Measurements from ENCODE around the gene DLG1. TPM values are rescaled to one million over a fixed set of nuclear protein-coding genes. Genes with fewer than 3 reads are reported as not detected.

Gene DLG1
- total RNA-seq, 4 donors from 2014 or later, result 49.6 to 78.9 (median 76.2) TPM

DNA sequence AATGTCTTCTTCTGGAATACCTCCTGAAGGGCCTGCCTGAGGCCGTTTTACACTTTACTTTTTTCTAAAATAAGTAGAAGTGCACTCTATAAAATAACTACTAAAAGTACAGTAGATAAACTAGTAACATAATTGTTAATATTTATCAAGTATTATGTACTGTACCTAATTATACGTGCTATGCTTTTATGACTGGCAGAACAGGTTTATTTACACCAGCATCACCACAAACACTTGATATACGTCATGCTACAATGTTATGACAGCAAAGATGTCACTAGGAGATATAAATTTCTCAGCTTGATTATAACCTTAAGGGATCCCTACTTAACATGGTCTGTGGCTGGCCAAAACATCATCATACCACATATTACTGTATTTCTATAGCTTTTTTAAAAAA lies 29.4 kb downstream of the DLG1 start:
- TF ChIP-seq, protein P1, sequence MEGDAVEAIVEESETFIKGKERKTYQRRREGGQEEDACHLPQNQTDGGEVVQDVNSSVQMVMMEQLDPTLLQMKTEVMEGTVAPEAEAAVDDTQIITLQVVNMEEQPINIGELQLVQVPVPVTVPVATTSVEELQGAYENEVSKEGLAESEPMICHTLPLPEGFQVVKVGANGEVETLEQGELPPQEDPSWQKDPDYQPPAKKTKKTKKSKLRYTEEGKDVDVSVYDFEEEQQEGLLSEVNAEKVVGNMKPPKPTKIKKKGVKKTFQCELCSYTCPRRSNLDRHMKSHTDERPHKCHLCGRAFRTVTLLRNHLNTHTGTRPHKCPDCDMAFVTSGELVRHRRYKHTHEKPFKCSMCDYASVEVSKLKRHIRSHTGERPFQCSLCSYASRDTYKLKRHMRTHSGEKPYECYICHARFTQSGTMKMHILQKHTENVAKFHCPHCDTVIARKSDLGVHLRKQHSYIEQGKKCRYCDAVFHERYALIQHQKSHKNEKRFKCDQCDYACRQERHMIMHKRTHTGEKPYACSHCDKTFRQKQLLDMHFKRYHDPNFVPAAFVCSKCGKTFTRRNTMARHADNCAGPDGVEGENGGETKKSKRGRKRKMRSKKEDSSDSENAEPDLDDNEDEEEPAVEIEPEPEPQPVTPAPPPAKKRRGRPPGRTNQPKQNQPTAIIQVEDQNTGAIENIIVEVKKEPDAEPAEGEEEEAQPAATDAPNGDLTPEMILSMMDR (IDR thresholded peaks at IDR 0.05; ENCODE audit: low read depth), result no peak

DNA sequence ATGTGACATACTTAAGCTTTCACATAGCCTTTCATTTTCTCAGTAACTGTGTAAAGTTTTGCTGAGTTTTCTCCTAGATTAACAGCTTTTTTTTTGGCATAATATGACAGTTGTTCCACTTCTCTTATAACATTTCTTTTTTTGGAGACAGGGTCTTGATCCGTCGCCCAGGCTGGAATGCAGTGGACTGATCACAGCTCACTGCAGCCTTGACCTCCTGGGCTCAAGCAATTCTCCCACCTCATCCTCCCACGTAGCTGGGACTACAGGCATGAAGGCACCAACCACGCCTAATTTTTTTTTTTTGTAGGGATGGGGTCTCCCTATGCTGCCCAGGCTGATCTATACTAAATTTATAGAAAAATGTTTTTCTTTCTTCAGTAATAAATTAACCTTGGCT lies 30.1 kb downstream of the DLG1 start:
- TF ChIP-seq, protein P1 (IDR thresholded peaks at IDR 0.05; ENCODE audit: low read depth), result no peak

DNA sequence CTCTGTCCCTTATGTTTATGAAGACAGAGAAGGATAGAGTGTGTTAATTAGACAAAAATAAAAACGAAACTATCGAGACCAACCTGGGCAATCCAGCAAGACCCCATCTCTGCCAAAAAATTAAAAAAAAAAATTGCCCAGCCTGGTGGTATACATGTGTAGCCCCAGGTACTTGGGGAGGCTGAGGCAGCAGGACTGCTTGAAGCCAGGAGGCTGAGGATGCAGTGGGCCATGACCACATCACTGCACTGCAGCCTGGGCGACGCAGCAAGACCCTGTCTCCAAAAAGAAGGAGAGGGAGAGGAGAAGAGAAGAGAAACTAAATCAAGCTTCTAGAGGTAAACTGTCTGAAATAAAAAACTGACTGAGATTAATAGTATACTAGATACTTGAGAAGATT lies 32.1 kb downstream of the DLG1 start:
- TF ChIP-seq, protein P1 (IDR thresholded peaks at IDR 0.05; ENCODE audit: low read depth), result no peak

DNA sequence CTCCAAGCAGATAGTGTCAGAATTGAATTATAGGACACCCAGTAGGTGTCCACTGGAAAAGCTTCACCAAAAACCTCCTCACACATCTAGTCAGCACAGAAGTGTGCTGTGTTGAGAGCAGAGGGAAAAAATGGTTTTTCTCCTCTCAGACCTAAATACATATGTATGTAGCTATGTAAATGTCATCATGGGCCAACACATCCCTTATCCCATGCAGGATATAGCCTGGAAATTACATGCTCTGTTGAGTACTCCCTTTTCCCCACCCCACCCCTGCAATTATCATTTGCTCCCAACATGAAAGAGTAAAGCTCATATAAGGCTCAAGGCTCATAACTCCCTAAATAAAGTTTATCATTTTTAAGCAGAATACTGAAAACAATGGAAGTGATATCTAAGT lies 35.7 kb downstream of the DLG1 start:
- TF ChIP-seq, protein P1 (IDR thresholded peaks at IDR 0.05; ENCODE audit: low read depth), result no peak

DNA sequence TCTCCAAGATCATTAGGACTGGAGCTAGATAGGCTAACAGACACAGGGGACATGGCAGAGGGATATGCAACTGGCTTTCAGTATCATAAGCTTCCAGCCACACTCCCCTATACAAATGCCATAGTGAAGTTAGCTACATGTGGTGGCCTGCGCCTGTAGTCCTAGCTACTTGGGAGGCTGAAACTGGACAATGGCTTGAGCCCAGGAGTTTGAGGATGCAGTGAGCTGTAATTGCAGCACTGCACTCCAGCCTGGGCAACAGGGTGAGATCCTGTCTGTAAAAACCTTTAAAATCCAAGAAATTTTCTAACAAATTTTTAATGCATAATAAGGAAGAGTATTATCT lies 37.3 kb downstream of the DLG1 start:
- TF ChIP-seq, protein P1 (IDR thresholded peaks at IDR 0.05; ENCODE audit: low read depth), result no peak

DNA sequence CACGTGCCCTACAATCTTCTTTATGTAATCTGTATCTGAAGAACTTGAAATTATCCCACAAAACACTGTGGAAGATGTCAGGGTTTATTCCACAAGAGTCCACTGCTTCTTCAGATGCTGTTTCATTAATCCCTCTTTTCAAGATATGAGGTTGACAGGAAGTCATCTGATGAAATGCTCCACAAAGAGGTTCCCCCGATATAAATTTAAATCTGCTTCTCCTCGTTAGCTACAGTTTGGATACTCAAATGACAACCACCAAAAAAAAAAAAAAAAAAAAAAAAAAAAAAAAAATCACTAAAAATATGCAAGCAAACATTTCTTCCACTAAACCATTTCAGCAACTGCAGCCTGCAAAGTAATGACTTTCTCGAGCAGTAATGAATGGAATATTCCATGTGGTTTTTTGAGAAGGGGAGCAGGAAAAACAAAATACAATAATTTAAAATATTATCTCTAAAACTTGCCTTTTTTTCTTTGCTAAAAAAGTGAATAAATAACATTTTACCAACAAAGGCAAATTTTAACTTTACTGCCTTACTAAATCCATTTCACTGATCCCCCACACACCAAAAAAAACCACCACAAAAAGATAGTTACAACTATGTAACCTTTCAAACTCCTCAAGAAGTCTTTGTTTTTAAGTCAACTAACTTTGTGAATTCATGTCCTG lies 37.8 kb downstream of the DLG1 start:
- TF ChIP-seq, protein P1 (IDR thresholded peaks at IDR 0.05; ENCODE audit: low read depth), result no peak

DNA sequence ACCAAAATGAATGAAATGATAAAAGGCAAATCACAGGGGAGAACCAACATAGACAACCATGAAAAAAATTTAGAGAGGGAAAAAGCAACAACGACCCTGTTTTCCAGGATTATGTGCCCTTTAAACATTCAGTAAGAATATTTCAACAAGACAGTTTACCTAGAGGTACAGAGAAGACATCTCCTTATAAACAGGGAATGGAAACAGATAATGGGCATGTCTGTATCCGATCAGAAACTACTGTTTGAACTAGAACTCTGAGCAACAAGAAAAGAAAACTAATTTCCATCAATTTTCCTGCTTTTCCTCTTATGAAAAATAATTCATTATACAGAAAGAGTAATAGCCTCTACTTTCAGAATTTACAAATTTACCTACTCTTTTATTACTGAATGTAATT lies 39.3 kb downstream of the DLG1 start:
- TF ChIP-seq, protein P1 (IDR thresholded peaks at IDR 0.05; ENCODE audit: low read depth), result no peak

Data from subcutaneous adipose tissue (tissue), 4 donors.